Activated naive CD4-positive, alpha-beta T cell treated with Interleukin-2 at 50 U/mL for 16 hours (primary cell): Measurements from ENCODE around the gene SV2C.
"Not testable (repeated sequence)": the region's sequence is repeated elsewhere in the genome, so short reads cannot be mapped to it uniquely, and the experiment has no call there.

Source experiments
- DNase-seq: peaks from one replicate; pipeline ENCODE4 v3.0.0-alpha.2; 2020

SV2C gene

GRCh38 chr5:76209297-76209696 is 126.1 kb downstream of the SV2C start:
- no peak for DNase-seq

GRCh38 chr5:76210946-76211345 is 127.8 kb downstream of the SV2C start:
- no peak for DNase-seq

GRCh38 chr5:76213858-76214257 is 130.7 kb downstream of the SV2C start:
- DNase-seq, result no peak

GRCh38 chr5:76216748-76217147 is 133.6 kb downstream of the SV2C start:
- DNase-seq, result no peak

GRCh38 chr5:76219636-76220035 is 136.5 kb downstream of the SV2C start:
- no peak for DNase-seq

- DNase-seq, result no peak
Observed at GRCh38 chr5:76221311-76221710, 138.1 kb downstream of the SV2C start.

GRCh38 chr5:76222318-76222717 is 139.1 kb downstream of the SV2C start:
- no peak for DNase-seq

GRCh38 chr5:76223696-76224095 is 140.5 kb downstream of the SV2C start:
- no peak for DNase-seq

GRCh38 chr5:76224898-76225297 is 141.7 kb downstream of the SV2C start:
- no peak for DNase-seq

- no peak for DNase-seq
Observed at GRCh38 chr5:76225336-76225735, 142.2 kb downstream of the SV2C start.

- DNase-seq, result no peak
Observed at GRCh38 chr5:76229900-76230299, 146.7 kb downstream of the SV2C start.

GRCh38 chr5:76230711-76231285 is 147.6 kb downstream of the SV2C start:
- DNase-seq, result no peak

- DNase-seq, result no peak
Observed at GRCh38 chr5:76234665-76235064, 151.5 kb downstream of the SV2C start.

GRCh38 chr5:76236684-76237083 is 153.5 kb downstream of the SV2C start:
- DNase-seq, result no peak

GRCh38 chr5:76240336-76240735 is 157.2 kb downstream of the SV2C start:
- DNase-seq, result no peak

GRCh38 chr5:76242155-76242554 is 159.0 kb downstream of the SV2C start:
- DNase-seq, result not testable (repeated sequence)

- DNase-seq, result no peak
Observed at GRCh38 chr5:76245590-76245989, 162.4 kb downstream of the SV2C start.

- no peak for DNase-seq
Observed at GRCh38 chr5:76249621-76250020, 166.4 kb downstream of the SV2C start.

- DNase-seq, result no peak
Observed at GRCh38 chr5:76250463-76250862, 167.3 kb downstream of the SV2C start.

GRCh38 chr5:76251656-76252055 is 168.5 kb downstream of the SV2C start:
- no peak for DNase-seq

GRCh38 chr5:76252437-76252836 is 169.3 kb downstream of the SV2C start:
- DNase-seq, result no peak

- DNase-seq, result peak; percentile 61
Observed at GRCh38 chr5:76256116-76256889, 173.1 kb downstream of the SV2C start.

- no peak for DNase-seq
Observed at GRCh38 chr5:76257225-76257833, 174.1 kb downstream of the SV2C start.

GRCh38 chr5:76257897-76258296 is 174.7 kb downstream of the SV2C start:
- no peak for DNase-seq
